Ishikawa (cell line): ENCODE measurements around the gene RLN2.

Source experiments
- CREB1 ChIP-seq: IDR thresholded peaks from 2 replicates; pipeline ENCODE4 v1.6.1; 2012; ENCODE audit warnings: low read depth
- EGR1 ChIP-seq: IDR thresholded peaks from 2 replicates; pipeline ENCODE4 v1.6.1; 2012
- EP300 ChIP-seq: IDR thresholded peaks from 2 replicates; pipeline ENCODE4 v1.6.1; 2012; ENCODE audit warnings: borderline replicate concordance
- MAX ChIP-seq: IDR thresholded peaks from 2 replicates; pipeline ENCODE4 v1.6.1; 2012
- NFIC ChIP-seq: IDR thresholded peaks from 2 replicates; pipeline ENCODE4 v1.6.1; 2012
- RAD21 ChIP-seq: IDR thresholded peaks from 2 replicates; pipeline ENCODE4 v1.6.1; 2012; ENCODE audit warnings: low read depth
- REST ChIP-seq: IDR thresholded peaks from 2 replicates; pipeline ENCODE4 v1.6.1; 2012; ENCODE audit warnings: low read depth, mild to moderate bottlenecking
- TAF1 ChIP-seq: IDR thresholded peaks from 2 replicates; pipeline ENCODE4 v1.6.1; 2012; ENCODE audit warnings: low read depth, mild to moderate bottlenecking
- TCF12 ChIP-seq: IDR thresholded peaks from 2 replicates; pipeline ENCODE4 v1.6.1; 2012; ENCODE audit warnings: low read depth
- TEAD4 ChIP-seq: IDR thresholded peaks from 2 replicates; pipeline ENCODE4 v1.6.1; 2012
- USF1 ChIP-seq: IDR thresholded peaks from 2 replicates; pipeline ENCODE4 v1.6.1; 2012
- YY1 ChIP-seq: IDR thresholded peaks from 2 replicates; pipeline ENCODE4 v1.6.1; 2012; ENCODE audit warnings: low read depth
- ZBTB7A ChIP-seq: IDR thresholded peaks from 2 replicates; pipeline ENCODE4 v1.6.1; 2012; ENCODE audit warnings: low read depth

- TF ChIP-seq REST, result no peak
- no peak for TF ChIP-seq RAD21
- TF ChIP-seq TAF1, result no peak
- no peak for TF ChIP-seq YY1
- TF ChIP-seq EP300, result no peak
- no peak for TF ChIP-seq TCF12
- no peak for TF ChIP-seq TEAD4
- TF ChIP-seq CREB1, result no peak
- TF ChIP-seq EGR1, result no peak
- no peak for TF ChIP-seq MAX
- no peak for TF ChIP-seq ZBTB7A
- no peak for TF ChIP-seq NFIC
- no peak for TF ChIP-seq USF1
These were observed 48.2 kb upstream of the RLN2 start for GRCh38 chr9:5352637-5353248.
